Measurements from ENCODE around the gene ADARB2.

ADARB2 gene

GRCh38 chr10:1573981-1574380 is 163.3 kb downstream of the ADARB2 start:
- no peak for DNase-seq (ENCODE audit: low read depth in 2 of 2, low spot score in 1 of 2)

GRCh38 chr10:1573334-1573969 is 163.9 kb downstream of the ADARB2 start:
- no peak for DNase-seq (ENCODE audit: low read depth in 2 of 2, low spot score in 1 of 2)

GRCh38 chr10:1572519-1573333 is 164.6 kb downstream of the ADARB2 start:
- no peak for DNase-seq (ENCODE audit: low read depth in 2 of 2, low spot score in 1 of 2)

- DNase-seq (ENCODE audit: low read depth in 2 of 2, low spot score in 1 of 2) = no peak
Measured at GRCh38 chr10:1571587-1572237, 165.6 kb downstream of the ADARB2 start.

GRCh38 chr10:1570416-1571051 is 166.8 kb downstream of the ADARB2 start:
- no peak for DNase-seq (ENCODE audit: low read depth in 2 of 2, low spot score in 1 of 2)

GRCh38 chr10:1569208-1569607 is 168.1 kb downstream of the ADARB2 start:
- no peak for DNase-seq (ENCODE audit: low read depth in 2 of 2, low spot score in 1 of 2)

- no peak for DNase-seq (ENCODE audit: low read depth in 2 of 2, low spot score in 1 of 2)
Measured at GRCh38 chr10:1567742-1568495, 169.4 kb downstream of the ADARB2 start.

GRCh38 chr10:1567152-1567551 is 170.2 kb downstream of the ADARB2 start:
- no peak for DNase-seq (ENCODE audit: low read depth in 2 of 2, low spot score in 1 of 2)

GRCh38 chr10:1564791-1565190 is 172.5 kb downstream of the ADARB2 start:
- no peak for DNase-seq (ENCODE audit: low read depth in 2 of 2, low spot score in 1 of 2)

- no peak for DNase-seq (ENCODE audit: low read depth in 2 of 2, low spot score in 1 of 2)
Measured at GRCh38 chr10:1563028-1563427, 174.3 kb downstream of the ADARB2 start.

- DNase-seq (ENCODE audit: low read depth in 2 of 2, low spot score in 1 of 2) = no peak
Measured at GRCh38 chr10:1561731-1562337, 175.5 kb downstream of the ADARB2 start.

GRCh38 chr10:1560535-1561192 is 176.7 kb downstream of the ADARB2 start:
- DNase-seq (ENCODE audit: low read depth in 2 of 2, low spot score in 1 of 2) = no peak

- DNase-seq (ENCODE audit: low read depth in 2 of 2, low spot score in 1 of 2) = no peak
Measured at GRCh38 chr10:1559761-1560160, 177.6 kb downstream of the ADARB2 start.

- DNase-seq (ENCODE audit: low read depth in 2 of 2, low spot score in 1 of 2) = no peak
Measured at GRCh38 chr10:1559311-1559710, 178.0 kb downstream of the ADARB2 start.

- no peak for DNase-seq (ENCODE audit: low read depth in 2 of 2, low spot score in 1 of 2)
Measured at GRCh38 chr10:1558906-1559305, 178.4 kb downstream of the ADARB2 start.

- no peak for DNase-seq (ENCODE audit: low read depth in 2 of 2, low spot score in 1 of 2)
Measured at GRCh38 chr10:1557081-1557480, 180.2 kb downstream of the ADARB2 start.

GRCh38 chr10:1556496-1556895 is 180.8 kb downstream of the ADARB2 start:
- DNase-seq (ENCODE audit: low read depth in 2 of 2, low spot score in 1 of 2) = no peak

GRCh38 chr10:1553951-1554350 is 183.4 kb downstream of the ADARB2 start:
- no peak for DNase-seq (ENCODE audit: low read depth in 2 of 2, low spot score in 1 of 2)

GRCh38 chr10:1552881-1553670 is 184.2 kb downstream of the ADARB2 start:
- no peak for DNase-seq (ENCODE audit: low read depth in 2 of 2, low spot score in 1 of 2)
